HG02588 (cell line): ENCODE data around the gene WDR49.

Experiments used
- ATAC-seq: cut with Tn5 transposase; IDR thresholded peaks from one replicate; pipeline ENCODE4 v1.9.1; 2021; ENCODE audit warnings: mild to moderate bottlenecking, moderate library complexity; ENCODE audit not compliant: unreplicated experiment

Gene WDR49

GRCh38 chr3:167653760-167654159 lies at the start of gene WDR49:
Gene WDR49, minus strand, starts transcription at chr3:167653942. Its CDS starts 517 bp downstream, at chr3:167653425.
- ATAC-seq, result no peak

- ATAC-seq, result no peak
Observed at GRCh38 chr3:167700926-167701325, 47.2 kb upstream of the WDR49 start.

- no peak for ATAC-seq
Observed at GRCh38 chr3:167700046-167700445, 46.3 kb upstream of the WDR49 start.

GRCh38 chr3:167694121-167694520 lies 40.4 kb upstream of the WDR49 start:
- no peak for ATAC-seq

- peak; percentile 100 for ATAC-seq
Observed at GRCh38 chr3:167691366-167691765, 37.6 kb upstream of the WDR49 start.

- peak; percentile 83 for ATAC-seq
Observed at GRCh38 chr3:167684388-167684993, 30.7 kb upstream of the WDR49 start.

GRCh38 chr3:167679526-167679925 lies 25.8 kb upstream of the WDR49 start:
- no peak for ATAC-seq

- ATAC-seq, result no peak
Observed at GRCh38 chr3:167675848-167676247, 22.1 kb upstream of the WDR49 start.

GRCh38 chr3:167673221-167673620 lies 19.5 kb upstream of the WDR49 start:
- ATAC-seq, result no peak

- no peak for ATAC-seq
Observed at GRCh38 chr3:167671878-167672427, 18.2 kb upstream of the WDR49 start.

GRCh38 chr3:167669699-167670098 lies 16.0 kb upstream of the WDR49 start:
- no peak for ATAC-seq

- ATAC-seq, result no peak
Observed at GRCh38 chr3:167668651-167669050, 14.9 kb upstream of the WDR49 start.

- ATAC-seq, result no peak
Observed at GRCh38 chr3:167666563-167666962, 12.8 kb upstream of the WDR49 start.

- no peak for ATAC-seq
Observed at GRCh38 chr3:167662919-167663400, 9.2 kb upstream of the WDR49 start.

- no peak for ATAC-seq
Observed at GRCh38 chr3:167657684-167658225, 4.0 kb upstream of the WDR49 start.

GRCh38 chr3:167656821-167657220 lies 3.1 kb upstream of the WDR49 start:
- no peak for ATAC-seq

- no peak for ATAC-seq
Observed at GRCh38 chr3:167653155-167653554, 587 bp downstream of the WDR49 start.

GRCh38 chr3:167651826-167652225 lies 1.9 kb downstream of the WDR49 start:
- no peak for ATAC-seq

GRCh38 chr3:167650459-167650858 lies 3.3 kb downstream of the WDR49 start:
- no peak for ATAC-seq

GRCh38 chr3:167649746-167650145 lies 4.0 kb downstream of the WDR49 start:
- ATAC-seq, result no peak

- ATAC-seq, result no peak
Observed at GRCh38 chr3:167644611-167645010, 9.1 kb downstream of the WDR49 start.

GRCh38 chr3:167631471-167631870 lies 22.3 kb downstream of the WDR49 start:
- ATAC-seq, result no peak

GRCh38 chr3:167626490-167626889 lies 27.3 kb downstream of the WDR49 start:
- no peak for ATAC-seq
